Thoracic aorta (tissue), 2 donors: ENCODE data around the gene CCDC187. TPM values are rescaled to one million over a fixed set of nuclear protein-coding genes. Genes with fewer than 3 reads are reported as not detected.

Experiments
- ATAC-seq: fragments of 150-250 bp; one replicate; pipeline ENCODE4 v1.8.0; 2017; ENCODE audit warnings: low read depth; ENCODE audit not compliant: insufficient number of reproducible peaks, low FRiP score
- DNase-seq: peaks from one replicate; pipeline ENCODE4 v3.0.0-alpha.2; 2020; ENCODE audit warnings: low spot score
- H3K27ac ChIP-seq, 2 donors: fragments of 200-600 bp; sonication (generic); 1 replicate in 1 of 2; 2 replicates in 1 of 2; pipeline ENCODE4 v1.5.1; 2016; ENCODE audit warnings: mild to moderate bottlenecking in 2 of 2, moderate library complexity in 2 of 2
- H3K27me3 ChIP-seq: fragments of 200-600 bp; sonication (generic); replicated peaks from 2 replicates; pipeline ENCODE4 v1.6.0; 2016; ENCODE audit warnings: mild to moderate bottlenecking; ENCODE audit not compliant: insufficient read depth
- H3K36me3 ChIP-seq: fragments of 200-600 bp; sonication (generic); one replicate; pipeline ENCODE4 v1.5.1; 2016
- H3K4me1 ChIP-seq, 2 donors: fragments of 200-600 bp; sonication (generic); 1 replicate in 1 of 2; 2 replicates in 1 of 2; pipeline versions ENCODE4 v1.5.1 to v1.6.0; 2016; ENCODE audit warnings: low read depth in 2 of 2, mild to moderate bottlenecking in 1 of 2; ENCODE audit not compliant: control insufficient read depth in 1 of 2
- H3K4me3 ChIP-seq: fragments of 200-600 bp; sonication (generic); 2 replicates; pipeline ENCODE4 v1.5.1; 2016; ENCODE audit warnings: mild to moderate bottlenecking
- H3K9me3 ChIP-seq: fragments of 200-600 bp; sonication (generic); 2 replicates; pipeline ENCODE4 v1.5.1; 2016
- CTCF ChIP-seq: fragments of 200-600 bp; sonication (generic); IDR thresholded peaks from one replicate; pipeline ENCODE4 v1.5.1; 2019; ENCODE audit warnings: antibody characterized with exemption
- total RNA-seq, 2 donors: library from RNA; depleted of rRNA; stranded (reverse); fragments of >200 nt; gene quantifications; one replicate each; pipeline versions ENCODE4 v1.1.0 to v1.2.3, GENCODE V29; 2016

Gene CCDC187
- total RNA-seq, 2 donors from 2014 or later, result not detected

GRCh38 chr9:136304456-136304855 lies 562 bp upstream of the CCDC187 start:
- no peak for DNase-seq
- no peak for TF ChIP-seq CTCF
- no peak overlapping the region for H3K4me3 ChIP-seq
- no peaks in the 10 kb centered on the region for H3K9me3 ChIP-seq
- H3K27me3 ChIP-seq, result no peaks in the 10 kb centered on the region
- no peaks in the 10 kb centered on the region for H3K36me3 ChIP-seq
- no peaks in the 10 kb centered on the region for H3K4me1 ChIP-seq
- no peak for ATAC-seq
- no peak overlapping the region for H3K27ac ChIP-seq

GRCh38 chr9:136303066-136303824 lies 649 bp downstream of the CCDC187 start:
- Histone ChIP-seq H3K9me3 (no peaks in the 10 kb centered on the region), H3K27me3 (no peaks in the 10 kb centered on the region), H3K4me3 (no peak overlapping the region), H3K4me1 (no peaks in the 10 kb centered on the region), H3K36me3 (no peaks in the 10 kb centered on the region), H3K27ac (no peak overlapping the region)
- TF ChIP-seq CTCF, result no peak
- no peak for DNase-seq
- ATAC-seq, result no peak

- H3K27me3 ChIP-seq, result no peaks in the 10 kb centered on the region
- no peak overlapping the region for H3K27ac ChIP-seq
- H3K36me3 ChIP-seq, result no peaks in the 10 kb centered on the region
- no peaks in the 10 kb centered on the region for H3K9me3 ChIP-seq
- ATAC-seq (no peak), DNase-seq (no peak)
- TF ChIP-seq CTCF, result no peak
- no peaks in the 10 kb centered on the region for H3K4me1 ChIP-seq
- H3K4me3 ChIP-seq, result no peak overlapping the region
Observed at GRCh38 chr9:136302527-136302926, 1.4 kb downstream of the CCDC187 start.

- TF ChIP-seq CTCF, result no peak
- no peak for DNase-seq
- no peak for ATAC-seq
- H3K4me1 ChIP-seq, result no peaks in the 10 kb centered on the region
- H3K4me3 ChIP-seq, result no peak overlapping the region
- H3K27ac ChIP-seq, result no peak overlapping the region
- H3K36me3 ChIP-seq, result no peaks in the 10 kb centered on the region
- no peaks in the 10 kb centered on the region for H3K9me3 ChIP-seq
- no peaks in the 10 kb centered on the region for H3K27me3 ChIP-seq
Observed at GRCh38 chr9:136300866-136301265, 3.0 kb downstream of the CCDC187 start.

GRCh38 chr9:136300016-136300545 lies 3.8 kb downstream of the CCDC187 start:
- H3K27me3 ChIP-seq, result no peaks in the 10 kb centered on the region
- H3K4me3 ChIP-seq, result no peak overlapping the region
- TF ChIP-seq CTCF, result no peak
- H3K4me1 ChIP-seq, result no peaks in the 10 kb centered on the region
- no peak for ATAC-seq
- no peaks in the 10 kb centered on the region for H3K36me3 ChIP-seq
- no peak overlapping the region for H3K27ac ChIP-seq
- no peak for DNase-seq
- no peaks in the 10 kb centered on the region for H3K9me3 ChIP-seq
